ENCODE data around the gene PLIN3. TPM values are rescaled to one million over a fixed set of nuclear protein-coding genes. Genes with fewer than 3 reads are reported as not detected.

Gene PLIN3
- total and polyA plus RNA-seq, 2 donors (not counting 3 experiments of a cell fraction or from before 2014, with no cell fraction given): 76.8 to 88.9 TPM

- no peaks in the 10 kb centered on the region for H4K20me1 ChIP-seq (replicated peaks; ENCODE audit: control insufficient read depth, extremely low read depth, insufficient read depth, low read length)
- CTCF ChIA-PET: interaction anchor here (0.8 to 11.1 kb wide), 10 partner anchors 20 to 167 kb away, joined by 3 to 176 read pairs (median 6); partner anchors contain the start of gene UHRF1
- H3K9me1 ChIP-seq (replicated peaks; ENCODE audit: control insufficient read depth, extremely low read depth, insufficient read depth, low read length): no peaks in the 10 kb centered on the region
- no peak for DNase-seq (ENCODE audit: low read depth, low spot score)
- H3K9me3 ChIP-seq (replicated peaks; ENCODE audit: control insufficient read depth, insufficient read depth, low read length): no peaks in the 10 kb centered on the region
- dilution Hi-C loops (cut with MboI; ENCODE audit: extremely low pct_ligation_motif_present, low sequenced_read_pairs): no loop called here
- H3K27ac ChIP-seq (ENCODE audit: insufficient read depth, low read depth, low read length): no peak overlapping the region
- H3K27me3 ChIP-seq (ENCODE audit: control insufficient read depth in 2 of 2, insufficient read depth in 2 of 2, low read length in 2 of 2): no peaks in the 10 kb centered on the region
- H3K4me3 ChIP-seq (replicated peaks in 1 of 3; ENCODE audit: insufficient read depth in 1 of 3, low read depth in 1 of 3, low read length in 3 of 3): no peak overlapping the region
- TF ChIP-seq, protein P1, sequence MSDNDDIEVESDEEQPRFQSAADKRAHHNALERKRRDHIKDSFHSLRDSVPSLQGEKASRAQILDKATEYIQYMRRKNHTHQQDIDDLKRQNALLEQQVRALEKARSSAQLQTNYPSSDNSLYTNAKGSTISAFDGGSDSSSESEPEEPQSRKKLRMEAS (IDR thresholded peaks at IDR 0.05; ENCODE audit: insufficient read depth, insufficient read length): no peak
- TF ChIP-seq JUN (IDR thresholded peaks at IDR 0.05; ENCODE audit: borderline replicate concordance, insufficient read depth, insufficient read length, low read depth) (no peak), POLR2A (IDR thresholded peaks at IDR 0.05; ENCODE audit: low read depth, low read length) (no peak), MYC (IDR thresholded peaks at IDR 0.05; ENCODE audit: low read depth, low read length) (no peak), GATA2 (IDR thresholded peaks at IDR 0.05; ENCODE audit: insufficient read depth, insufficient read length, low read depth, low read length) (no peak), EZH2 (IDR thresholded peaks at IDR 0.05; ENCODE audit: borderline replicate concordance, low read depth, low read length, severe bottlenecking) (no peak), POLR2AphosphoS5 (IDR thresholded peaks at IDR 0.05; ENCODE audit: insufficient read depth, low read depth, low read length) (no peak), FOS (IDR thresholded peaks at IDR 0.05; ENCODE audit: borderline replicate concordance, insufficient read depth, low read length) (no peak), CTCF (IDR thresholded peaks at IDR 0.05; ENCODE audit: extremely low read depth in 1 of 2, insufficient read depth in 1 of 2, low read depth in 1 of 2, low read length in 2 of 2) (no peak)
- FAIRE-seq: no peak
- H3K4me2 ChIP-seq (ENCODE audit: insufficient read depth, low read length): no peak overlapping the region
- no TSS peak for BruUV-seq (replicated peaks)
- H2AFZ ChIP-seq (ENCODE audit: low read depth, low read length): no peak overlapping the region
- intact Hi-C loops (cut with micrococcal nuclease): loop anchor here (1.0 kb wide), 2 partner anchors 41 to 160 kb away; no protein-coding TSS in a partner anchor
- POLR2A ChIA-PET: interaction anchor here (0.6 kb wide), 1 partner anchor 26 kb away, joined by 3 read pairs; no protein-coding TSS in a partner anchor
- H3K9ac ChIP-seq (replicated peaks; ENCODE audit: extremely low read depth, insufficient read depth, low read length): no peak overlapping the region
- H3K79me2 ChIP-seq (ENCODE audit: control insufficient read depth, insufficient read depth, low read length): peaks cover 6% of the 10 kb centered on the region
- peaks cover under 1% of the 10 kb centered on the region for H3K4me1 ChIP-seq (ENCODE audit: control insufficient read depth, extremely low read depth, insufficient read depth, low read length)
- no peaks in the 10 kb centered on the region for H3K36me3 ChIP-seq (ENCODE audit: control insufficient read depth in 2 of 2, extremely low read depth in 1 of 2, insufficient read depth in 2 of 2, low read length in 2 of 2)
Observed at GRCh38 chr19:4871711-4872110, 4.2 kb upstream of the PLIN3 start.
